Testis (tissue), 5 donors: Measurements from ENCODE around the gene TNFAIP8L2. TPM values are rescaled to one million over a fixed set of nuclear protein-coding genes. Genes with fewer than 3 reads are reported as not detected.

Experiments
- DNase-seq: peaks from one replicate; pipeline ENCODE4 v3.0.0-alpha.2; 2019
- H3K27ac ChIP-seq, 2 donors: fragments of 200-600 bp; sonication (generic); one replicate each; pipeline ENCODE4 v1.5.1; 2019
- H3K27me3 ChIP-seq: fragments of 200-600 bp; sonication (generic); one replicate; pipeline ENCODE4 v1.5.1; 2019
- H3K36me3 ChIP-seq: fragments of 200-600 bp; sonication (generic); one replicate; pipeline ENCODE4 v1.5.1; 2017; ENCODE audit warnings: low read depth; ENCODE audit errors: missing control alignments
- H3K4me1 ChIP-seq: fragments of 200-600 bp; sonication (generic); one replicate; pipeline ENCODE4 v1.5.1; 2019
- H3K4me3 ChIP-seq, 2 donors: fragments of 200-600 bp; sonication (generic); one replicate each; pipeline ENCODE4 v1.5.1; 2017 to 2019
- H3K9me3 ChIP-seq: fragments of 200-600 bp; sonication (generic); one replicate; pipeline ENCODE4 v1.5.1; 2017
- CTCF ChIP-seq, 3 experiments: fragments of 450-650 bp in 2 of 3; fragments of 200-600 bp in 1 of 3; sonication (generic) in 1 of 3; IDR thresholded peaks; one replicate each; pipeline ENCODE4 v1.5.1; 2016 to 2019; ENCODE audit warnings: antibody characterized with exemption in 3 of 3, mild to moderate bottlenecking in 2 of 3, moderate library complexity in 1 of 3
- POLR2A ChIP-seq: fragments of 450-650 bp; IDR thresholded peaks from one replicate; pipeline ENCODE4 v1.6.1; 2017; ENCODE audit warnings: antibody characterized with exemption, mild to moderate bottlenecking, moderate library complexity
- WGBS, 2 donors: methylation state at CpG; one replicate each; pipeline ENCODE4 v1.1.5; 2018; 5-methylcytosine and 5-hydroxymethylcytosine counted together
- intact Hi-C: fragments of 100-400 bp; cut with DNase I; formaldehyde crosslinking; loops from one replicate; pipeline ENCODE4 v1.15.1; 2023; ENCODE audit warnings: low total_unique reads
- long read RNA-seq, 2 donors: transcript quantifications; one replicate each; lab custom pipeline, GENCODE V29; 2026
- polyA plus RNA-seq: library from polyadenylated mRNA; stranded (reverse); fragments of 350-450 nt; fragmentation: Illumina TruSeq; extraction: RNeasy Lipid Tissue Mini Kit (QIAGEN cat#74804); gene quantifications from one replicate; pipeline ENCODE4 v1.2.3, GENCODE V29; 2014; ENCODE audit warnings: low read depth, low replicate concordance; ENCODE audit not compliant: insufficient read depth
- total RNA-seq, 2 donors: library from RNA; depleted of rRNA; stranded (reverse); fragments of >200 nt; gene quantifications; one replicate each; pipeline ENCODE4 v1.2.3, GENCODE V29; 2016

TNFAIP8L2 gene
- total RNA-seq (under 1 TPM; 0.55 to 0.99 TPM), polyA plus RNA-seq (2.1 TPM)
- long read RNA-seq, donor 1 = 0 reads
- long read RNA-seq, donor 2 = 0 reads

- peak within 1 kb of the TSS in 1 of 2 donors; percentile 39 for H3K27ac ChIP-seq
- TF ChIP-seq CTCF (IDR thresholded peaks at IDR 0.05) = no peak
- no peak for TF ChIP-seq POLR2A
- 68 to 77% methylated on average over 4 of the region's 4 CpGs for WGBS, 2 donors
- H3K4me3 ChIP-seq = no peak within 1 kb of the TSS
- DNase-seq = no peak
- H3K9me3 ChIP-seq = no peaks in the 10 kb centered on the region
- peaks cover 4% of the 10 kb centered on the region for H3K4me1 ChIP-seq
- intact Hi-C loops = no loop called here
- H3K27me3 ChIP-seq = no peaks in the 10 kb centered on the region
- no peaks in the 10 kb centered on the region for H3K36me3 ChIP-seq
Observed at GRCh38 chr1:151156515-151156819, at the start of gene TNFAIP8L2. Gene TNFAIP8L2 (plus strand): TSS chr1:151156649. CDS start chr1:151158698, 2,049 bp downstream.

DNA sequence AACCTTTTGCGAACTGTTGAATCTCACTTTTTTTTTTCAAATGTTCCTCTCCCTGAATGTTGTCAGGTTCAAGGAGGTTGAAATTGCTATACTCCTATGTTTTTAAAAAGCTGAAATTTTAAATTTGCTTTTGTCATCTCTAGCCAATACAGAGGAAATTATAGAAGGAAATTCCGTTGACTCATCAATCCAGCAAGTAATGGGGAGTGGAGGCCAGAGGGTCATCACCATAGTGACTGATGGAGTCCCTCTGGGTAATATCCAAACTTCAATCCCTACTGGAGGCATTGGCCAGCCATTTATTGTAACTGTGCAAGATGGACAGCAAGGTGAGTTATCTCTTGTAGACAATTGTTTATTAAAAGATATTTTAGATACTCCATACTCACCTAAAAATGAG is 49.6 kb upstream of the TNFAIP8L2 start:
- H3K36me3 ChIP-seq = no peaks in the 10 kb centered on the region
- intact Hi-C loops = no loop called here

GRCh38 chr1:151108331-151108730 is 48.1 kb upstream of the TNFAIP8L2 start:
- no peaks in the 10 kb centered on the region for H3K36me3 ChIP-seq
- no peak for DNase-seq
- intact Hi-C loops = no loop called here

More for the DNA sequence above, 49.6 kb upstream of the TNFAIP8L2 start:
- H3K4me3 ChIP-seq = no peak overlapping the region
- TF ChIP-seq CTCF (IDR thresholded peaks at IDR 0.05) = no peak
- no peak for TF ChIP-seq POLR2A
- no peak for DNase-seq
- no peaks in the 10 kb centered on the region for H3K4me1 ChIP-seq
- H3K9me3 ChIP-seq = no peaks in the 10 kb centered on the region
- 68 to 78% methylated on average over 2 of the region's 2 CpGs for WGBS, 2 donors
- H3K27me3 ChIP-seq = no peaks in the 10 kb centered on the region
- no peak overlapping the region for H3K27ac ChIP-seq

DNA sequence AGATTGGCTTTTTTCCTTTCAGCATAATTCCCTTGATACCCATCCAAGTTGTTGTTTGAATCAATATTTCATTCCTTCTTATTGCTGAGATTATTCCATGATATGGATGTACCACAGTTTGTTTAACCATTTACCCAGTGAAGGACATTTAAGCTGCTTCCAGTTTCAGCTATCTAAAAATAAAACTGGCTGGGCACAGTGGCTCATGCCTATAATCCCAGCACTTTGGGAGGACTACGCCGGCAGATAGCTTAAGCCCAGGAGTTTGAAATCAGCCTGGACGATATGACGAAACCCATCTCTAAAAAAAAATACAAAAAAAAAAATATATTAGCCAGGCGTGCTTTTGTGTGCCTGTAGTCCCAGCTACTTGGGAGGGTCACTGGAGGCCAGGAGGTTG is 42.6 kb upstream of the TNFAIP8L2 start:
- intact Hi-C loops = no loop called here
- DNase-seq = no peak
- H3K36me3 ChIP-seq = no peaks in the 10 kb centered on the region
- no peaks in the 10 kb centered on the region for H3K9me3 ChIP-seq
- TF ChIP-seq POLR2A (no peak), CTCF (IDR thresholded peaks at IDR 0.05) (no peak)
- WGBS, 2 donors = 95 to 97% methylated on average over 5 of the region's 5 CpGs
- H3K4me1 ChIP-seq = no peaks in the 10 kb centered on the region
- no peak overlapping the region for H3K27ac ChIP-seq
- H3K27me3 ChIP-seq = no peaks in the 10 kb centered on the region
- H3K4me3 ChIP-seq = no peak overlapping the region

More at GRCh38 chr1:151108331-151108730, 48.1 kb upstream of the TNFAIP8L2 start:
- Histone ChIP-seq H3K27me3 (no peaks in the 10 kb centered on the region), H3K4me1 (no peaks in the 10 kb centered on the region), H3K4me3 (no peak overlapping the region), H3K27ac (no peak overlapping the region), H3K9me3 (no peaks in the 10 kb centered on the region)
- 91 to 96% methylated on average over 5 of the region's 5 CpGs for WGBS, 2 donors
- no peak for TF ChIP-seq CTCF (IDR thresholded peaks at IDR 0.05)
- TF ChIP-seq POLR2A = no peak

- 47 to 52% methylated on average over 5 of the region's 5 CpGs for WGBS, 2 donors
- no peaks in the 10 kb centered on the region for H3K27me3 ChIP-seq
- H3K27ac ChIP-seq = no peak overlapping the region
- DNase-seq = no peak
- intact Hi-C loops = no loop called here
- no peaks in the 10 kb centered on the region for H3K36me3 ChIP-seq
- no peak overlapping the region for H3K4me3 ChIP-seq
- no peaks in the 10 kb centered on the region for H3K9me3 ChIP-seq
- peaks cover 3% of the 10 kb centered on the region for H3K4me1 ChIP-seq
- TF ChIP-seq CTCF (IDR thresholded peaks at IDR 0.05) (no peak), POLR2A (no peak)
Observed at GRCh38 chr1:151124763-151125403, 31.6 kb upstream of the TNFAIP8L2 start.
